Loucy (cell line): ENCODE data around the gene ZSWIM5.

ENCODE experiments used
- CTCF ChIP-seq: fragments of 200-600 bp; sonication (generic); conservative IDR thresholded peaks from 2 replicates; pipeline ENCODE4 v1.5.1; 2014; ENCODE audit warnings: mild to moderate bottlenecking, antibody characterized with exemption, low read length
- EZH2phosphoT487 ChIP-seq: fragments of 200-600 bp; IDR thresholded peaks from 2 replicates; pipeline ENCODE4 v1.6.1; 2018; ENCODE audit warnings: antibody characterized with exemption, mild to moderate bottlenecking, moderate library complexity, borderline replicate concordance

- TF ChIP-seq CTCF, result no peak
- TF ChIP-seq EZH2phosphoT487, result no peak
Observed at GRCh38 chr1:45008516-45008915, 197.9 kb downstream of the ZSWIM5 start.
